ENCODE results near the gene CYP26C1. TPM values are rescaled to one million over a fixed set of nuclear protein-coding genes. Genes with fewer than 3 reads are reported as not detected.
"Not testable (repeated sequence)": the region's sequence is repeated elsewhere in the genome, so short reads cannot be mapped to it uniquely, and the experiment has no call there.

The CYP26C1 gene
- total RNA-seq, 2 experiments from 2014 or later, result not detected

DNA sequence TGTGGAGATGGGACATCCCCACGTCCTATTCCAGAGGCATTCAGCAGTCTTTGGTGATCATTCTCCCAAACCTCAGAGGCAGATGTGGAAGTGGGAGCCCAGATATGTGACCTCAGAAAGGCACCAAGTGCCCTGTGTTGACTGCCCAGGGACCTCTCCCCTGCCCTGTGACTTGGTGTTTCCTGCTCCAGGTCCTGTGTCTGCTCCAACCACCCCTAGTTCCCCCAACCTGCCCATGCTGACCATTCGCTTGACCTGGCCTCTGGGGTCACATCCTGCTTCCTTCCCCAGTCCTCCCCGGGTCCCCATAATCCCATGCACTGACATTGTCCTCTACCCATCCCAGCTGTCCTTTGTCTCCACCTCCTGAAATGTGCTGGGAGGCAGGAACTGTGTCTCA lies 20.7 kb downstream of the CYP26C1 start:
- no peak overlapping the region for H3K27ac Mint-ChIP-seq
- peaks cover 51% of the 10 kb centered on the region for H3K27me3 Mint-ChIP-seq
- H3K4me3 Mint-ChIP-seq, result no peak overlapping the region
- H3K4me1 Mint-ChIP-seq, result peaks cover 3% of the 10 kb centered on the region
- no peaks in the 10 kb centered on the region for H3K9me3 Mint-ChIP-seq
- DNase-seq, result no peak
- H3K36me3 Mint-ChIP-seq, result no peaks in the 10 kb centered on the region

DNA sequence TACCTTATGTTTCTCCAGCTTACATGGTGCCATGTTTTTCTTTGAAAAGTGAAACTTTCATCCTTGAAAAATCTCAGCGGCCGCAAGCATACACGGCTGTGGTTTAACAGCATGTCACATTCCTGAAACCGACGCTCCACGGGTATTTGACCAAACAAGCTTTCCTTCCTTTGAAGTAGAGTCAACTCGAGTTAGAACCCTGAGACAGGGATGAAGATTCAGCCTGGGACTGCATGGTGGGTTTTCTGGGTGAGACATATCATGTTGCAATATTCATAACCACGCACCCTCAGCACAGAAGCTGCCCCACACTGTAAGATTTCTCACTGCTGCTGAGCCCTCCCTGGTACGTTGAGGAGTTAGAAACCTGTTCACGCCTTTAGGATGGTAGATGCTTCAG lies 21.2 kb downstream of the CYP26C1 start:
- peaks cover 45% of the 10 kb centered on the region for H3K27me3 Mint-ChIP-seq
- H3K4me3 Mint-ChIP-seq, result no peak overlapping the region
- H3K36me3 Mint-ChIP-seq, result no peaks in the 10 kb centered on the region
- H3K4me1 Mint-ChIP-seq, result peaks cover 3% of the 10 kb centered on the region
- DNase-seq, result no peak
- no peaks in the 10 kb centered on the region for H3K9me3 Mint-ChIP-seq
- no peak overlapping the region for H3K27ac Mint-ChIP-seq

DNA sequence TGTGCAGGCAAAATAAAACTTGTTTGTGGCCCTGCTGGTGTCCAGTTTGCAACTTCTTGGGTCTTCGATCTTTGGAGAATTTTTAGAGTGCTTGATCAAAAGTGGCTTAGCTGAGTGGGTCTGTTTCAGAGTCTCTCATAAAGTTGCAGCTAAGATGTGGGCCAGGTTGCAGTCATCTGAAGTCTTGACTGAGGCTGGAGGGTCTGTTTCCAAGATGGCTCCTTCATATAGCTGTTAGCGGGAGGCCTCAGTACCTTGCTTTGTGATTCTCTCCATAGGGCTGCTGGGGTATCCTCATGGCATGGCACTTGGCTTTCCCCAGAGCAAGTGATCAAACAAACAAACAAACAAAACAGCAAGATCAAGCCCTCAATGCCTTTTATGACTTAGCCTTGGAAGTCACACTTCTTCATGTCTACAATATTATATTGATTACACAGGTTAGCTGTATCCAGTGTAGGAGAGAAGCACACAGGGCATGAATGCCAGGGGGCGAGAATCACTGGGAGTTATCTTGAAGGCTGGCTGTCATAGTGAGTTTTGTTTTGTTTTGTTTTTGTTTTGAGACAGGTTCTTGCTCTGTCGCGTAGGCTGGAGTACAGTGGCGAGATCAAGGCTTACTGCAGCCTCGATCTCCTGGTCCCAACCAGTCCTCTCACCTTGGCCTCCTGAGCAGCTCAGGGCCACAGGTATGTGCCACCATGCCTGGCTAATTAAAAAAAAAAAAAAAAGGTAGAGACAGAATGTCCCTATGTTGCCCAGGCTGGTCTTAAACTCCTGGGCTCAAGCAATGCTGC lies 23.3 kb downstream of the CYP26C1 start:
- H3K27me3 Mint-ChIP-seq, result peaks cover 32% of the 10 kb centered on the region
- no peak for DNase-seq
- H3K9me3 Mint-ChIP-seq, result no peaks in the 10 kb centered on the region
- H3K27ac Mint-ChIP-seq, result no peak overlapping the region
- H3K36me3 Mint-ChIP-seq, result no peaks in the 10 kb centered on the region
- H3K4me3 Mint-ChIP-seq, result no peak overlapping the region
- peaks cover 3% of the 10 kb centered on the region for H3K4me1 Mint-ChIP-seq

DNA sequence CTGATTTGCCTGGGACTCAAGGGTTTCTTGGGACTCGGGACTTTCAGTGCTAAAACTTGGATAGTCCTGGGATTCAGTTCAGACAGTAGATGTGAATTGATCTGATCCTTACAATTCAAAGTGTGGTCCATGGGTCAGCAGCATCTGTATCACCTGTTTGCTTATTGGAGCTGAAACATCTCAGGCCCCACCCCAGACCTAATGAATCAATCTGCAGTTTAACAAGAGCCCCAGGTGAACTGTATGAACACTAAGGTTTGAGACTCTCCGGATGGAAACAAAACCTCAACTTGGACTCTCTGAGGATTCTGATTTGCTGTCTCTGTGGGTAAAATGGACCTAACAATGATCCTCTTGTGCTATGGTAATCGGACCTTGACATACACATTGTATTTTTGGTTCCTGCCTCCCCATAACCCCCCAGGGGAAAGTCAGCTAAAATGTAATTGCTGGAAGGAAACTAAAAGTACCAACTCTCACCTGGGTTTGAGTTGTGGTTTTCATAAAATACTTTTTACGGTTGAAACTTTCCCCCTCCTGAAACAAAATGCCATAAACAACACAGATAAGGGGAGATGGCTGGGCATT lies 24.8 kb downstream of the CYP26C1 start:
- H3K36me3 Mint-ChIP-seq, result no peaks in the 10 kb centered on the region

DNA sequence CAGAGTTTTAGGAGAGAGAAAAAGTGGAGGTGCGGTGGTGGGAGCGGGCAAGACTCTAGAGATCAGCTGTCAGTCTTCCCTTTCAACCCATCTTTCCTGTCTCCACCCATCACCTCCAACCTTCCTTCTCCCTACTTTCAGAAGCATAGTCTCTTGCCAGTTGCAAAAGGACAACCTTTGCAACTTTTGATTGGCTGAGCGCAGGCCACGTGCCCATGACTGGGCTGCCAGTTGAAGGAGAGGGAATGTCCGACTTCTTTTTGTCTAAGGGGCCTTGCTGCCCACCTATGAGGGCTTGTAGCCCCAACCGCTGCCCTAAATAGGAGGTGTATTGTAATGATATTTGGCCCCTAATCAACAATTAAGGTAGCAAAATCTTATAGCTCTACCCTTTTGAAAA lies 25.7 kb downstream of the CYP26C1 start:
- no peaks in the 10 kb centered on the region for H3K4me1 Mint-ChIP-seq
- H3K27me3 Mint-ChIP-seq, result peaks cover 22% of the 10 kb centered on the region
- no peak for DNase-seq

More for the DNA sequence above, 24.8 kb downstream of the CYP26C1 start:
- Mint-ChIP-seq H3K4me3 (no peak overlapping the region), H3K9me3 (no peaks in the 10 kb centered on the region), H3K4me1 (no peaks in the 10 kb centered on the region), H3K27me3 (peaks cover 23% of the 10 kb centered on the region), H3K27ac (no peak overlapping the region)
- no peak for DNase-seq

DNA sequence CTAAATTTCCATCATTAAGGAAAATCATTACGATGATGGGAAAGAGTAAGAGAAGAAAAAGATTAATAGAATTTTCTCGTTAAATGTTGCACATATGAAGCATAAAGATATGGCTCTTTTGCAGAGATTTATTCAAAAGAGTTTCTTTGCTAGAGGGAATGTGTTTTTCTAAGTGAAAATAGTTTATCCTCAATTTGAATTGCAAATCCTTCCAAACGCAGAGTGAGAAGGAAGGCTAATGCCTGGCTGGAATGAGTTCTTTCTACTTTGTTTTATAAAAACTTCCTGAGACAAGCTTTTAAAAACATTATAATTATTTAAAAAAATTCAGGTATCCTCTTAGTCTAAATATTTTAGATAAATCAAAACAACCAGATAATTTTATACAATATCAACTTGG lies 27.2 kb downstream of the CYP26C1 start:
- Mint-ChIP-seq H3K27ac (no peak overlapping the region), H3K36me3 (no peaks in the 10 kb centered on the region), H3K4me1 (no peaks in the 10 kb centered on the region), H3K4me3 (no peak overlapping the region), H3K27me3 (peaks cover 15% of the 10 kb centered on the region), H3K9me3 (no peaks in the 10 kb centered on the region)
- no peak for DNase-seq

More for the DNA sequence above, 25.7 kb downstream of the CYP26C1 start:
- Mint-ChIP-seq H3K4me3 (no peak overlapping the region), H3K27ac (no peak overlapping the region), H3K36me3 (no peaks in the 10 kb centered on the region), H3K9me3 (no peaks in the 10 kb centered on the region)

DNA sequence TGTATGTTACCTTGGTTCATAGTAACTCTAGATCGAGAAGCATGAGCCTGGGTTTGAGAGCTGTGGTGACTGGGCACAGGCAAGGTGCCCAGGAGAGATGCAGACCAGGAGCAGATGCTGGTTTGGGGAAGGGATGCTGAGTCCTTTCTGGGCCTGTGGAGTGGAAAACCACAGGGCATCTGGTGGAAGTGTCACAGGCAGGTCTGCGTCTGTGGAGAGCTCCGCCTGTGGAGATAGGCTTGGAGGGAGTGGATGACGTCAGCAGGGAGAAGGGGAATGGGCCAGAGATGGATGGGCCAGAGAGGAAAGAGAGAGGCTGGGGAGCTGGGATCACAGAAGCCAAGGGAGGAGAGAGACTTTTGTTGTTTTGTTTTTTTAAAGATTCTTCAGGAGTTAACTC lies 27.9 kb downstream of the CYP26C1 start:
- no peak for DNase-seq
- no peak overlapping the region for H3K27ac Mint-ChIP-seq
- H3K36me3 Mint-ChIP-seq, result no peaks in the 10 kb centered on the region
- H3K9me3 Mint-ChIP-seq, result no peaks in the 10 kb centered on the region
- peaks cover 15% of the 10 kb centered on the region for H3K27me3 Mint-ChIP-seq
- H3K4me1 Mint-ChIP-seq, result no peaks in the 10 kb centered on the region
- no peak overlapping the region for H3K4me3 Mint-ChIP-seq

DNA sequence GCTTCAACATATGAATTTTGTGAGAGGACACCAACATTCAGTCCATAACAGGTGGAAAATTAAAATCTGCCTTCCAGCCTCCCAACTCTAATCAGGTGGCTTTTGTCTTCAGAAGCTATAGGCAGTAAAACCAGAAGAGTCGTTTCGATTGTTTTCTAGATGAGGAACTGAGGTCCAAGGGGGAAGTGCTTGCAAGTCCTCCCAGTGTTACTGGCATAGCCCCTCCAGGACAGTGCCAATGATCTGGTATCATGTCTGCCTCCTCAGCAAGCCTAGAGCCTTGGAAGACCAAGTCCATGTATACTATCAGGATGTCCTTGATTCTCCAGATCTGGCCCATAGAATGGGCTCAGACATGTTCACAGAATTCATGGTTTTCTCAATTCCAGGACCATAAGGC lies 30.0 kb downstream of the CYP26C1 start:
- H3K36me3 Mint-ChIP-seq, result no peaks in the 10 kb centered on the region
- H3K27ac Mint-ChIP-seq, result no peak overlapping the region
- peaks cover 15% of the 10 kb centered on the region for H3K27me3 Mint-ChIP-seq
- no peak overlapping the region for H3K4me3 Mint-ChIP-seq
- H3K4me1 Mint-ChIP-seq, result no peaks in the 10 kb centered on the region
- DNase-seq, result no peak
- no peaks in the 10 kb centered on the region for H3K9me3 Mint-ChIP-seq

DNA sequence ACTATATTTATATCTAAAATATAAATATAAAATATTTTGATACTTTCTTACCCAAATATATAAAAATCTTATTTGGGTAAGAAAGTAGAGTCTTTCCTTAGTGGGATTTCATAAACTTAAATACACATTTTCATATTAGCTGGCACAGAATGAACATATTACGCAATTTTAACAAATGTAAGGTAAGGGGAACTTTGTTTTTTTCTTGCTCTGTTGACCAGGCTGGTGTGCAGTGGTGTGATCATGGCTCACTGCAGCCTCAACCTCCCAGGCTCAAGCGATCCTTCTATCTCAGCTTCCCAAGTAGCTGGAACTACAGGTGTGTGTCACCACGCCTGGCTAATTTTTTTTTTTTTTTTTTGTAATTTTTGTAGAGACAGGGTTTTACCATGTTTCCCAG lies 31.4 kb downstream of the CYP26C1 start:
- Mint-ChIP-seq H3K4me1 (no peaks in the 10 kb centered on the region), H3K27ac (no peak overlapping the region), H3K9me3 (no peaks in the 10 kb centered on the region), H3K27me3 (peaks cover 15% of the 10 kb centered on the region), H3K4me3 (no peak overlapping the region), H3K36me3 (no peaks in the 10 kb centered on the region)
- DNase-seq, result no peak

DNA sequence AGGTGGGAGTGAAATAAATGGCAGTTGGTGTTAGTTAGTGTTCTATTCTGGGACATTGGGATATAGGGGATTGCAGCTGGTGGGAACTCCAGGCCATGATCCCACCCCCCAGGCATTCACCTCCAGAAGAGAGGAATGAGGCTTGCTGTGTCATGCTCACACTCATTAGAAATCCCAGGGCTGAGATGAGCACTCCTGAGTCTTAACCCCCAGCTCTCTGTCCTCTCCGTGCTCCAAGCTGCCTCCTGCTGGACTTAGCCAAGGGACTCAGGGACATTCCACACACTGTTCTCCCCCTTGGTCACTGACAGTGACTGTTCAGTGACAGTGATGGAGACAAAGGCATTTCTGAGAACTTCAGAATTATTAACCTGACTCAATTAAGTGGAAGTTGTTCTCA lies 34.6 kb downstream of the CYP26C1 start:
- Mint-ChIP-seq H3K9me3 (no peaks in the 10 kb centered on the region), H3K36me3 (no peaks in the 10 kb centered on the region), H3K27ac (no peak overlapping the region), H3K27me3 (peaks cover 7% of the 10 kb centered on the region), H3K4me1 (no peaks in the 10 kb centered on the region), H3K4me3 (no peak overlapping the region)
- DNase-seq, result no peak

DNA sequence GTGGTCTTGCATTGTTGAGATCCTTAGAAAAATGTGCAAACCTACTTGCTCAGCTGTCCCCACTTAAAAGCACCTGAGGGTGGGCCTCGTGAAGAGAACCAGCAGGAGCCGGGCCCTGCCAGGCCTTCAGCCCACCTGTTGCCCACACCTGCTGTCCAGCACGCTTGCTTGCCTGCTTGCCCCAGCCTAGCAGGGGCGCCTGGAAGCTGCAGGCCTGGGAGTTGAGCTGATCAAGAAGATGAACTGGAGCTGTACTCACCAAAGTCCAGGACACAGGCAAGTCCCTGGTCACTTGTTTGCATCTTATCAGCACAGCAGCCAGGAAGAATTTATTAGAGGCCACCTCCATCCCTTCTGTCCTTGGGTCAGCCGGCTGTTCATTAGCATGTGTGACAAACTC lies 36.3 kb downstream of the CYP26C1 start:
- no peaks in the 10 kb centered on the region for H3K36me3 Mint-ChIP-seq
- no peak overlapping the region for H3K27ac Mint-ChIP-seq
- no peak overlapping the region for H3K4me3 Mint-ChIP-seq
- no peak for DNase-seq
- no peaks in the 10 kb centered on the region for H3K4me1 Mint-ChIP-seq
- no peaks in the 10 kb centered on the region for H3K27me3 Mint-ChIP-seq
- no peaks in the 10 kb centered on the region for H3K9me3 Mint-ChIP-seq

DNA sequence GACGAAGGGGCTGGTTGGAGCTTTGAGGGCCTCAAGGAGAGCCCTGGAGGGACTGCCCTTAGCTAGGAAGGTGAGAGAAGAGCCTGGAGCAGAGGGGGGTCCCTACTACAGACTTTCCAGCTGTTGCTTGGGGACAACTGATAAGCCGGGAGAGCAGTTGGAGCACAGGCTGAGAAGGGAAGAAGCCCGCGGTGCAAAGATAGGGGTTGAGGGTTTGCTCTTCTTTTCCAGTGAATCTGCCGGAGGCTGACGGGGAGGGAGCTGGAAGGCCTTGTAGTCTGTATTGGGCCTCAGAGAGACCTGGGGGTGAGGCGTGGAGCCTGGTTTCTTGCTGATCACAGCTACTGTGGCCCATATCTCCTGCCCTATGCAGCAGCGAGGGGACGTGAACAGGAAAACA lies 36.8 kb downstream of the CYP26C1 start:
- Mint-ChIP-seq H3K27ac (no peak overlapping the region), H3K4me3 (no peak overlapping the region), H3K27me3 (no peaks in the 10 kb centered on the region), H3K9me3 (no peaks in the 10 kb centered on the region), H3K36me3 (no peaks in the 10 kb centered on the region), H3K4me1 (no peaks in the 10 kb centered on the region)
- no peak for DNase-seq

DNA sequence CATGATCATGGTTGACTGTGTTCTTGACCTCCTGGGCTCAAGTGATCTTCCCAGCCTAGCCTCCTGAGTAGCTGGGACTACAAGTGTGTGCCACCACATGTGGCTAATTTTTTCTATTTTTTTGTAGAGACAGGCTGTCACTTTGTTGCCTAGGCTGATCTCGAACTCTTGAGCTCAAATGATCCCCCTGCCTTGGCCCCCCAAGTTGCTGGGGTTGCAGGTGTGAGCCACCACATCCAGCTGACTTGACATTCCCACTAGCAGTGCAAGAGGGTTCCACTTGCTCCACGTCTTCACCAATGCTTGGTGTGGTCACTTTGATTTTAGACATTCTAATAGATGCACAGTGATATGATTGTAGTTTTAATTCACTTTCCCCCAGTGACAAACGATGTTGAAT lies 38.2 kb downstream of the CYP26C1 start:
- Mint-ChIP-seq H3K36me3 (no peaks in the 10 kb centered on the region), H3K4me1 (no peaks in the 10 kb centered on the region), H3K9me3 (peaks cover 3% of the 10 kb centered on the region), H3K4me3 (no peak overlapping the region), H3K27ac (no peak overlapping the region), H3K27me3 (no peaks in the 10 kb centered on the region)
- DNase-seq, result no peak

DNA sequence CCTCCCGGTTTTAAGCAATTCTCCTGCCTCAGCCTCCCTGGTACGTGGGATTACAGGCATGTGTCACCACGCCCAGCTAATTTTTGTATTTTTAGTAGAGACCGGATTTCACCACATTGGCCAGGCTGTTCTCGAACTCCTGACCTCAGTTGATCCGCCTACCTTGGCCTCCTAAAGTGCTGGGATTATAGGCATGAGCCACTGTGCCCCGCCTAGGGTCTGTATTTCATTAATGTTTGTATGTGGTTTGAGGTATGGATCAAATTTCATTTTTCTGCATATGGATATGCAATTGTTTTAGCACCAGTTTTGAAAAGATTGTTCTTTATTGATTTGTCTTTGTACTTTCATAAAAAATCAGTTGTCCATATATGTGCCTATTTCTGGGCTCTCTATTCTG lies 39.1 kb downstream of the CYP26C1 start:
- no peak overlapping the region for H3K27ac Mint-ChIP-seq
- no peaks in the 10 kb centered on the region for H3K27me3 Mint-ChIP-seq
- no peaks in the 10 kb centered on the region for H3K4me1 Mint-ChIP-seq
- no peaks in the 10 kb centered on the region for H3K36me3 Mint-ChIP-seq
- H3K9me3 Mint-ChIP-seq, result peaks cover 5% of the 10 kb centered on the region
- no peak for DNase-seq
- no peak overlapping the region for H3K4me3 Mint-ChIP-seq

DNA sequence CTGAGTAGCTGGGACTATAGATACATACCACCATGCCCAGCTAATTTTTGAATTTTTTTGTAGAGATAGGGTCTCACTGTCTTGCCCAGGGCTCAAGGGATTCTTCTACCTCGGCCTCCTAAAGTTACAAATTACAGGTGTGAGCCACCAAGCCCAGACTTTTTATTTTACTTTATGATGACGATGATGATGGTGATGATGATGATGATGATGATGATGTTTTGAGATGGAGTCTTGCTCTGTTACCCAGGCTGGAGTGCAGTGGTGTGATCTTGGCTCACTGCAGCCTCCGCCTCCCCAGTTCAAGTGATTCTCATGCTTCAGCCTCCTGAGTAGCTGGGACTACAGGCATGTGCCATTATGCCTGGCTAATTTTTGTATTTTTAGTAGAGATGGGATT lies 40.5 kb downstream of the CYP26C1 start:
- not testable (repeated sequence) for H3K4me1 Mint-ChIP-seq, H3K36me3 Mint-ChIP-seq, DNase-seq, H3K4me3 Mint-ChIP-seq, H3K27ac Mint-ChIP-seq, H3K27me3 Mint-ChIP-seq, H3K9me3 Mint-ChIP-seq

DNA sequence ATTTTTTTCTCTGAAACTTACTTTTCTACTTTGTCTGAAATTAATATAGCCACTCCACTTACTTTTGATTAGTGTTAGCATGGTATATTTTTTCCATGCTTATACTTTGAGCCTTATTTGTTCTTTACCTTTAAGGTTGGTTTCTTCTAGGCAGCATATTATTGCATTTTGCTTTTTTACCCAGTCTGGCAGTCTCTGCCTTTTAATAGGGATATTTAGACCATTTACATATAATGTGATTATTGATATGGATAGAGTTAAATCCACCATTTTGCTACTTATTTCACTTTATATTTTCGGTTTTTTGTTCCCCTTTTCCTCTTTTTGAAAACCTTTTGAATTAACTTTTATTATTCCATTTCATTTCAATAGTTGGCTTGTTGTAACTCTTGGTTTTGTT lies 43.4 kb downstream of the CYP26C1 start:
- Mint-ChIP-seq H3K4me3 (no peak overlapping the region), H3K9me3 (peaks cover 5% of the 10 kb centered on the region), H3K27me3 (no peaks in the 10 kb centered on the region), H3K36me3 (no peaks in the 10 kb centered on the region), H3K4me1 (no peaks in the 10 kb centered on the region), H3K27ac (no peak overlapping the region)
- DNase-seq, result no peak
